Fibroblast of villous mesenchyme (primary cell): Measurements from ENCODE around the gene CCDC88A. TPM values are rescaled to one million over a fixed set of nuclear protein-coding genes. Genes with fewer than 3 reads are reported as not detected.

Experiments used
- DNase-seq: peaks from one replicate; pipeline ENCODE4 v3.0.0-alpha.2; 2010; ENCODE audit warnings: low read depth
- H3K4me3 ChIP-seq: 2 replicates; pipeline ENCODE4 v1.5.1; 2011; ENCODE audit warnings: low read depth, mild to moderate bottlenecking, low read length
- CTCF ChIP-seq: IDR thresholded peaks from 2 replicates; pipeline ENCODE4 v1.5.1; 2012; ENCODE audit warnings: low read depth, mild to moderate bottlenecking, low read length; ENCODE audit not compliant: insufficient read depth
- total RNA-seq: library from RNA; depleted of rRNA; stranded (reverse); fragments of >200 nt; gene quantifications from 2 replicates; pipeline ENCODE4 v1.2.3, GENCODE V29; 2012

The CCDC88A gene
- total RNA-seq, 1 donor, result 70.8 TPM

DNA sequence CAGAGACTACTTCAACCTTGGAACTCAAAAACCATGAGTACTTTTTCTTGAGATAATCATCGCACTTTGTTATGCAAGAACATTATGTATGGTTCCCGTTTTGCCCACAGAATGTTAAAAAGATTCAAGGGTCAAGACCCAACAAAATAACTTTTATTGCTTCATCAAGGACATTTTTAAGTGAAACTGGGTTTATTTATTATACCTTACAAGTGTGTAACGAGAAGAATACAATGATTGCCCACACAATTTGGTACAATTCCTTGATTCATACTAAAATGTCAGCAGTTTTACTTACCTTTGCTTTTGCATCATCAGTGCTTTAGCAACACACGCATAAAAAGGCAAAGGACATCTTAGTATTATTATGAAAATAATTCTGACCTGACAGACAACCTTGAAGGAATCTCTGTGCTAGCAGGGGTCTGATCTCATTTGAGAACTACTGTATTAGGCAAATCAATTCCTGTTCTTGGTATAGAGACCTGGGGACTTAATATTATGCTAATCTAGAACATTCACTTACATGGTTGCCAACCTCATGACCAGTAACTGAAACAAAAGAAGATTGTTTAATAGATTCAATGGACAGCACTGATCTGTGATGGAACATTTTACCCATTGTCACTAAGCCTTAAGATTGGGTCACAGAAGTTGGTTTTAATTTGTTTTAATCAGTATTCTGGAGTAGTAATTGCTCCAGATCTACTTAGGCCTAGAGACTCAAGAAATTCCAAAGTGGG is 16.2 kb downstream of the CCDC88A start:
- DNase-seq, result peak; percentile 48
- H3K4me3 ChIP-seq, result no peak overlapping the region
- TF ChIP-seq CTCF, result no peak

DNA sequence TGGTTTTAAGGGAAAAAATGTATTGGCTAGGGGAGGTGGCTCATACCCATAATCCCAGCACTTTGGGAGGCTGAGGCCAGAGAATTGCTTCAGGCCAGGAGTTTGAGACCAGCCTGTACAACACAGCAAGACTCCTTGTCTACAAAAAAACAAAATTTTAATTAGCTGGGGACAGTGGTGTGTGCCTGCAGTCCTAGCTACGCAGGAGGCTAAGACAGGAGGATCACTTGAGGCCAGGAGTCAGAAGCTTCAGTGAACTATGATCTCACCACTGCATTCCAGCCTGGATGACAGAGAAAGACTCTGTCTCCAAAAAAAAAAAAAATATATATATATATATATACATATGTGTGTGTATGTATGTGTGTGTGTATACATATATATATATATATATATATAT is 18.5 kb downstream of the CCDC88A start:
- H3K4me3 ChIP-seq, result no peak overlapping the region
- no peak for DNase-seq
- TF ChIP-seq CTCF, result no peak

GRCh38 chr2:55400332-55400731 is 19.3 kb downstream of the CCDC88A start:
- DNase-seq, result no peak
- no peak for TF ChIP-seq CTCF
- no peak overlapping the region for H3K4me3 ChIP-seq

DNA sequence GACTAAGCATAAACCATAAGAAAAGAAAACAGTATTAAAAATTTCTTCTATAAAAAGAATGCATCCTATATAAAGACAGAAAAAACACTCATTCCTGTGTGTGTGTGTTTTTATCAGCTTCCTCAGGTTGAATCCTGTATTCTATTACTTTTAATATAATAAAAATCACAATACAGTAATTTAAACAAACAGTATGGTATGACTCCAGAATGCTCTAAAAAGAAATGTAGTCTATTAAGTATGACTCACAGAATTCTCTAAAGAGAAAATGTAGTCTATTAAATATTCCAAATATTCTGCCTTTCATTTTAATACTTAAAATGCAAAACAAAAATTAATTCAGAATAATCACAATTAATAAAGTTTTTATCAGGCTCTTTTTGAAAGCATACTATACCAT is 19.8 kb downstream of the CCDC88A start:
- no peak for DNase-seq
- no peak for TF ChIP-seq CTCF
- no peak overlapping the region for H3K4me3 ChIP-seq

- no peak overlapping the region for H3K4me3 ChIP-seq
- no peak for DNase-seq
- TF ChIP-seq CTCF, result no peak
Observed at GRCh38 chr2:55395724-55396605, 23.7 kb downstream of the CCDC88A start.

GRCh38 chr2:55391615-55392242 is 27.9 kb downstream of the CCDC88A start:
- no peak for TF ChIP-seq CTCF
- DNase-seq, result no peak
- H3K4me3 ChIP-seq, result no peak overlapping the region
